M059J (cell line): ENCODE data around the gene YBEY. TPM values are rescaled to one million over a fixed set of nuclear protein-coding genes. Genes with fewer than 3 reads are reported as not detected.
"Not testable (repeated sequence)": the region's sequence is repeated elsewhere in the genome, so short reads cannot be mapped to it uniquely, and the experiment has no call there.

Experiments
- DNase-seq: peaks from one replicate; pipeline ENCODE4 v3.0.0-alpha.2; 2012; ENCODE audit warnings: low read depth
- total RNA-seq: library from RNA; depleted of rRNA; stranded (reverse); fragments of >200 nt; shearing (Covaris generic); gene quantifications from 2 replicates; pipeline ENCODE4 v1.2.3, GENCODE V29; 2014

The YBEY gene
- total RNA-seq, 1 experiment from 2014 or later = 26.4 TPM

DNA sequence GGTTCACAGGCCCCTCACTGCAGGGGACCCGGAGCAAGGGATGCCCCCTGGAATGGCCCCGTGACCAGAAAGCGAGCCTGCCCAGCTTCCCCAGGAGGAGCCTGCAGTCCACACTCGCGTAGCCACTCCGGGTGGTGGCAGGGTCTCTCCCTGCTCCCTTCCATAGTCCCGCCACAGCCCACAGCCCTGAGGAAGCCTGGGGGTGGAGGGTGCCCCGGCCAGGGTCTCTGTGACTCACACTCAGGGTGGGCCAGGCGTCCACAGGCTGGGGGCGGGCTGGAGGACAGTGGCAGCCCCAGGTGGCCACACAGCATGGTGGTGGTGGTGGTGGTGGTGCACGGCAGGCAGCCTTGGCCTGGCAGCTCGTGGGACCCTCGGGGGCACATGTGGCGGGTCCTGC is 15.6 kb downstream of the YBEY start:
- DNase-seq = no peak

DNA sequence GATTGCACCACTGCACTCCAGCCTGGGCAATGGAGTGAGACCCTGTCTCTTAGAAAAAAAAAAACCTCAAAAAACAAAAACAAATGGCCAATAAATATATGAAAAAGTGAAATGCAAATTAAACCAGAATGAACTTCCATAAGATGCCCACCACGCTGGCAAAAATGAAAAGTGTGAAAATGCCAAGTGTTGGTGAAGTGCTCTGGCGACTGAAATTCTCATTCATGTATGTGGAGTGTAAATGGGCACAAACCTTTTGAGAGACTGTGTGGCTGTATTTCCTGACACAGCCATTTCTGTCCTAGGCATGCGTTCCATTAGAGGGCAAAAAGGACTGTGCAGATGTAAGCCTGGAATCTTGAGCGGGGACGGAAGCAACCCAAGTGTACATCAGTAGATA is 18.3 kb downstream of the YBEY start:
- no peak for DNase-seq

- no peak for DNase-seq
Observed at GRCh38 chr21:46304955-46305354, 18.8 kb downstream of the YBEY start.

DNA sequence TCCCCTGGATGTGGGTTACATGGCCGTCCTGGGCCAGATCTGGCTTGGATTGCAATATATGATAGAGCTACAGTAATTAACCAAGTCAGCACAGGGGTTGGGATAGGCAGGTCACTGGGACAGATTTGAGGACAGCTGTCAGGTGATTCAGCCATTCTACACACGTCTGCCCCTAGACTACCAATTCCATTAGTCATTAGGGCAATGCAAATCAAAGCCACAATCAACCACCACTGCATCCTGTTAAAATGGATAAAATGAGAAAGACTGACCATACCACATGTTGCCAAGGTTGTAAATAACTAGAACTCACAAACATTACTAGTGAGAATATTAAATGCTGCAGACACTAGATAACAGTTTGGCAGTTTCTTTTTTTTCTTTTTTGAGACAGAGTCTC is 21.5 kb downstream of the YBEY start:
- DNase-seq = peak; percentile 97

DNA sequence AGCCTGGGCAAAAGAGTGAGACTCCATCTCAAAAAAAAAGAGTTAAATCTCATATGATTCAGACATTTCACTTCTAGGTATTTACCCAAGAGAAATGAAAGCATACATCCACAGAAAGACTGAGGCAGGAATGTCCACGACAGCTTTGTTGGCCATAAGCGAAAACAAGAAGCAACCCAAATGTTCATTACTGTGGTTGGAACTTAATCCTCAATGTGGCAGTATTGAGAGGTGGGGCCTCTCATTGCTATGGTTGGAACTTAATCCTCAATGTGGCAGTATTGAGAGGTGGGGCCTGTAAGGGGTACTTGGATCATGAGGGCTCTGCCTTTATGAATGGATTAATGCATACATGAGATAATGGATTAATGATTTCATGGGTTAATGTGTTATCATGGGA is 22.3 kb downstream of the YBEY start:
- DNase-seq = no peak

- DNase-seq = not testable (repeated sequence)
Observed at GRCh38 chr21:46310260-46310659, 24.1 kb downstream of the YBEY start.

GRCh38 chr21:46311568-46311967 is 25.4 kb downstream of the YBEY start:
- DNase-seq = no peak

DNA sequence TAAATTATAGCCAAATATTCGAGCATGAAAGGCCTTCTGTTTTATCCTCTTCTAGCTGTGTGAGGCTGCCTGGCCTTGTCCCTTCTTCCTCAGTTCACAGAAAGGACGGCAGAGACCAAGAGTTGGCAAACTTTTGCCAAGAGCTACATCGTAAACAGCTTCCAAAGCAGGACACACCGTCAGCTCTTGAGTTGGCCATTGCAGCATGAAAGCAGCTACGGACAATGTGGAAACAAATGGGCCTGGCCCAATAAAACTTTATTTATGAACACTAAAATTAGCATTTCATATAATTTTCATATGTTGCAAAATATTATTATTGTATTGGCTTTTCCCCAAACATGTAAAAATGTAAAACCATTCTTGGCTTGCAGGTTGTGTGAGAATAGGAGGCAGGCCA is 26.8 kb downstream of the YBEY start:
- no peak for DNase-seq

DNA sequence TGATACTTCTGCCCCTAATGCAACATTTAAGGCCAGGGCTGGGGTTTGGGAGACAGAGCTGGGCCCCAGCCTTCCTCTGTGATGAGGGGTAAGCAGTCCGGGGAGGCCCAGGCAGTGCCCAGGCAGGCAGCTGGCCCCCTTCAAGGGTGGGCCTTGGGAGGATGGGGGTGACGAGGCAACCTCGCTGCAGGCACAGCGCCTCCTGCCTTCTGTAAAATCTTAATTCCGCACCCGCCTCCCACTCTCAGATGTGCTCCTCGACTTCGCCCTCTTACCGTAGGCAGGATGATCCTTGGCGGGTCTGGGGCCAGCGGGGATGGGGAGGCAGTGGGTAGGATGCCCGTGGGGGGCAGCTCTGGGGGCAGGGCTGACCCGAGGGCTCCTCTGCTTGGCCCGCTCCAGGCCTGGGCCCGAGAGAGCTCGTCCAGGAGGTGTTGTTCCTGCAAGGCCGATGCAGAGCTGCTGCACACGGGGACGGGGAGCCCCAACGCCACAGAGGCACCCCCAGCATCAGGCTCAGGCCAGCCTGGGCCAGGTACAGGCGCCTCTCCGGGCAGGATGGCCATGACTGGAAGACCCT is 28.4 kb downstream of the YBEY start:
- DNase-seq = no peak

GRCh38 chr21:46316708-46317324 is 30.7 kb downstream of the YBEY start:
- DNase-seq = no peak

GRCh38 chr21:46317710-46318463 is 31.7 kb downstream of the YBEY start:
- peak; percentile 58 for DNase-seq

GRCh38 chr21:46318464-46318845 is 32.3 kb downstream of the YBEY start:
- DNase-seq = no peak

GRCh38 chr21:46319186-46319585 is 33.0 kb downstream of the YBEY start:
- no peak for DNase-seq

- DNase-seq = no peak
Observed at GRCh38 chr21:46320331-46320801, 34.2 kb downstream of the YBEY start.

GRCh38 chr21:46322351-46323226 is 36.4 kb downstream of the YBEY start:
- DNase-seq = peak; percentile 66

- DNase-seq = peak; percentile 32
Observed at GRCh38 chr21:46323227-46323709, 37.1 kb downstream of the YBEY start.

- DNase-seq = peak; percentile 98
Observed at GRCh38 chr21:46323710-46324389, 37.7 kb downstream of the YBEY start, which contains the start of the genes C21orf58 and PCNT. C21orf58 (minus strand) TSS chr21:46323870; CDS start chr21:46322738, 1,132 bp downstream. PCNT (plus strand) TSS chr21:46324156; CDS start chr21:46324229, 73 bp downstream.

GRCh38 chr21:46324390-46325072 is 38.4 kb downstream of the YBEY start:
- DNase-seq = peak; percentile 74

GRCh38 chr21:46325073-46325912 is 39.2 kb downstream of the YBEY start:
- DNase-seq = peak; percentile 67
